GM12874 (cell line): ENCODE measurements around the gene C20orf204.

ENCODE experiments used
- TF ChIP-seq, protein P1 (sequence below): IDR thresholded peaks from 2 replicates; pipeline ENCODE4 v1.5.1; 2011; ENCODE audit warnings: low read depth, mild to moderate bottlenecking, control low read depth, low read length, moderate library complexity; ENCODE audit not compliant: insufficient read depth

C20orf204 gene

GRCh38 chr20:64047968-64048401, 12.0 kb downstream of the C20orf204 start:
- TF ChIP-seq, protein P1, sequence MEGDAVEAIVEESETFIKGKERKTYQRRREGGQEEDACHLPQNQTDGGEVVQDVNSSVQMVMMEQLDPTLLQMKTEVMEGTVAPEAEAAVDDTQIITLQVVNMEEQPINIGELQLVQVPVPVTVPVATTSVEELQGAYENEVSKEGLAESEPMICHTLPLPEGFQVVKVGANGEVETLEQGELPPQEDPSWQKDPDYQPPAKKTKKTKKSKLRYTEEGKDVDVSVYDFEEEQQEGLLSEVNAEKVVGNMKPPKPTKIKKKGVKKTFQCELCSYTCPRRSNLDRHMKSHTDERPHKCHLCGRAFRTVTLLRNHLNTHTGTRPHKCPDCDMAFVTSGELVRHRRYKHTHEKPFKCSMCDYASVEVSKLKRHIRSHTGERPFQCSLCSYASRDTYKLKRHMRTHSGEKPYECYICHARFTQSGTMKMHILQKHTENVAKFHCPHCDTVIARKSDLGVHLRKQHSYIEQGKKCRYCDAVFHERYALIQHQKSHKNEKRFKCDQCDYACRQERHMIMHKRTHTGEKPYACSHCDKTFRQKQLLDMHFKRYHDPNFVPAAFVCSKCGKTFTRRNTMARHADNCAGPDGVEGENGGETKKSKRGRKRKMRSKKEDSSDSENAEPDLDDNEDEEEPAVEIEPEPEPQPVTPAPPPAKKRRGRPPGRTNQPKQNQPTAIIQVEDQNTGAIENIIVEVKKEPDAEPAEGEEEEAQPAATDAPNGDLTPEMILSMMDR: no peak

DNA sequence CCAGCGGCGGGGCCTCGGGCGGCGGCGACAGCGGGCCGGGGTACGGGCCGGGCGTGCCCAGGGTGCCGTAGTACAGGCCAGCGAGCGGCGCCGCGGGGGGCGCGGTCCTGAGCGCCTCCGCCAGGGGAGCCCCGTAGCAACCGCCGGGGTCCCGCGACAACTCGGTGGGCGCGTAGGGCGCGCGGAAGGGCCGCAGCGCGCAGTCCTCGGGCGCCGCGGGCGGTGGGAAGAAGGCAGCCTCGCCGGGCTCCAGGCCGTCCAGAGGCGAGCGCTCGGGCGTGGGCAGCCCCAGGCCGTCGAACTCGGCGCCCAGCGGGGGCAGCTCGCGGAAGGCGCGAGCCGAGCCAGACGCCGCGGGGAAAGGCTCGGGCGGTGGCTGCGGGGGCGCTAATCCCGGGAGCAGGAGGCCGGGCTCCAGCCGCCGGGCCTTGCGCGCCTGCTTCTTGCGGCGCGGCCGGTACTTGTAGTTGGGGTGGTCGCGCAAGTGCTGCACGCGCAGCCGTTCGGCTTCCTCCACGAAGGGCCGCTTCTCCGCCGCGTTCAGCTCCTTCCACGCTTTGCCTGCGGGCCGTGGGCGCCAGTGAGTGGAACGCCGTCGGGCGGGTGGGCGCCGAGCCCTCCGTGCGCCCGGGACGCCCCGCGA, 12.5 kb downstream of the C20orf204 start:
- TF ChIP-seq, protein P1: no peak

DNA sequence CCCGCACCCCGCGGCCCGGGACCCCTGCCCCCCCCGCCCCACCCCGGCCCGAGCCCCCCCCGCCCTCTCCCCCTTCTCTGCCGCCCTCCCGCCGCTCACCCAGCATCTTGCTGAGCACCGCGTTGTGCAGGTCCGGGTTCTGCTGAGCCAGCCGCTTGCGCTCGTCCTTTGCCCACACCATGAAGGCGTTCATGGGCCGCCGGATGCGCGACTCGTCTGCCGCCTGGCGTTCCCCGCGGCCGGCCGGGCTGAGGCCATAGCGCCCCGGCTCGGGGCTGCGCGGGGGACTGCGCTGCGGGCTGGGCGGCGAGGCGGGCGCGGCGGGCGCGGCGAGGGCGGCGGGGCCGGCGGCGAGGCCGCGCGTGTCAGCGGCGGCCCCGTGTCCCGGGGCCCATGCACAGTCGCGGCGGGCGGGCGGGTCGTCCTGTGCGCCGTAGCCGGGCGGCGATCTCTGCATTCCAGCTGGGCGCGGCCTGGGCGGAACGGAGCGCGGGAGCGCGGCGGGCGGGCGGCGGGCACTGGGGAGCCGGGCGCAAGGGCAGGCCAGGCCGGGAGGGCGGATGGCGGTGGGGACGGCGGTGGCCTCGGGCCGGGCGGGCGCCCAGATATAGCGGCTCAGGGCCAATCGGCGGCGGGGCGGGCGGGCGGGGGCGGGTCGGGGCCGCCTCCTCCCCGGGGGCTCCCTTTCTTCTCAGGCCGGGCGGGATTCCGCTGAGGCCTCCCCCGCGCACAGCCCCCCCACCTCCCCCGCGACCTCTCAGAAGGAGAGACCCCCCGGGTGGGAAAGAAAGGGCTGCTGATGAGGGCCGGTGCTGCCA, 13.3 kb downstream of the C20orf204 start, which contains the start of gene SOX18:
Gene SOX18, minus strand, starts transcription at position 580 of the 818 bp plus-strand sequence. Its CDS starts 123 bp downstream, at position 457.
- TF ChIP-seq, protein P1: no peak

GRCh38 chr20:64049878-64050260, 13.9 kb downstream of the C20orf204 start:
- TF ChIP-seq, protein P1: no peak

DNA sequence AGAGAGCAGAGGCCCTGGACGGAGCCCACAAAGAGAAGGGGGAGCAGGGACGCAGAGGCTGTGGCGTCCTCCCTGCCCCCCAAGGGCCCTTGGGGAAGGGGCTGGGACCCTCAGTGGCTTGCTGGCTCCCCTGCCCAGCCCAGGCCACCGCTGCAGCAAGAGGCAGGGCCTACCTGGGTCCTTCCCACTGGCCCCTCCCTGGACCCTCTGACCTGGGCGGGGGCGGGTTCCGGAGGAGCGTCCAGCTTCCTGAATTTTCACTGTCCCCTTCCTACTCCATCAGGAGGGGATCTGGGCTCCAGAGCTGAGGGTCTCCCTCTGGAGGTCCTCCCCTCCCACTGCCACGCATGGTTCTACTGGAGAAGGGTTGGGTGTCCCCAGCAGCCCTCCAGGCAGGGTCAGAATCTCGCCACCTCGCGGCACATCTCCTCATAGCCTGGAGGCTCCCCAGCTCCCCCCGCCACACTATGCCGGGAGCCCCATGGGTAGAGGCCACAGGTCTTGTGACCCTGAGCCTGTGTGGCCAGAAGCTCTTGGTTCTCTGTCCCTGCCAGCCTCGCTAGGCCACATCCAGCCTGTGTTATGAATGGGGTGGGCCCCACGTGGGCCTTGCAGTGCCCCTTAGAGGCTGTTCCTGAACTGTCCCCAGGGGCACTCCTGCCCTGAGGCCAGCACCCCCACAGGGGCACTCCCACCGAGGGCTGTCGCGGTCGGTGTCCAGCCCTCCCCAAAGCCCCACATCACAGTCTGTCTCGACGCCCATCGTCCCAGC, 14.5 kb downstream of the C20orf204 start:
- TF ChIP-seq, protein P1: no peak

DNA sequence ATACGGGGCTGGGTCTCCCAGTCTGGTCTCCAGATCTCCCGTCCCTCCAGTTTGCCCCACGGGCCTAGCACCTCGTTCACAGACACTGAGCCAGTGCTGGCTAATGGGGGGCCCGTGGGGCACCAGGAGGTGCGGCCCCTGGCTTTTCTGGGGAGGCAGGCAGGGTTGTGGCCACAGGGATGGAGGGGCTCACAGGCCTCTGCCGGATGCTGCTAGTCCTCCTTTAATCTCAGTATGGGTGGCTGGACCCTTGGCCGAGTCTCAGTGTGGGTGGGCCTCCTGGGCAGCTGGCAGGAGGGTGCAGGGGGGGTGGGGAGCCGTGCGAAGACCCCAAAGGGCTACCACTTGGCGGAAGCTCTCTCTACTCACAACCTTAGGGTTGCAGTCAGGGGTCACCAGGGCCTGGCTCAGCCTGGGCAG, 15.1 kb downstream of the C20orf204 start:
- TF ChIP-seq, protein P1: no peak
